Left ventricle myocardium superior (tissue), 1 donor: ENCODE measurements around the gene KCNIP4. TPM values are rescaled to one million over a fixed set of nuclear protein-coding genes. Genes with fewer than 3 reads are reported as not detected.

ENCODE experiments used
- ATAC-seq: fragments of 200-7000 bp; cut with Tn5 transposase; one replicate; pipeline ENCODE4 v1.9.1; 2020; ENCODE audit warnings: mild to moderate bottlenecking, moderate library complexity
- DNase-seq: peaks from one replicate; pipeline ENCODE4 v3.0.0-alpha.2; 2020
- intact Hi-C: fragments of 100-400 bp; cut with micrococcal nuclease; formaldehyde crosslinking; loops from one replicate; pipeline ENCODE4 v1.11.0; 2022
- total RNA-seq: library from RNA; stranded (reverse); fragmentation: NEBNext Ultra II Directional; extraction: Animal tissue kit (Norgen Biotek cat#: 25700); gene quantifications from one replicate; pipeline ENCODE4 v1.2.1, GENCODE V29; 2021
- donor health status: DM: no; HTN: yes; CAD: no; lungs with severe emphysema.

KCNIP4 gene
- total RNA-seq, 1 donor from 2014 or later, result not detected

DNA sequence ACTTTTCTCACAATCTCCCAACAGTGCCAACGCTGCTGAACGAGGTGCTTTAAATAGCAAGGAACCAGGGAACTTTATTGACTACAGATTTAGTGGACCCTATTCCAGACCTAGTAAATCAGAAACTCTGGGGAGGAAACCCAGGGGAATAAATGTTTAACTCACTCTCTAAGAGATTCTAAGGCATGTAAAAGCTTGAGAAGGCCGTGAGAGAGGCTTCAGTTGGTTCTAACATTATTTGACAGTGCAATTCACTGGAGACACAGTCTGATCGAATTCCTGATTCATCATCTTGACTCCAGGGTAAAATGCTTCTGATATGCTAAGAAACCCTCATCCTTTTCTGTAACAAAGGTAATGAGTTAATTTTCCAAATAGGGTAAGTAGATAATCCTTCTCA lies 494.4 kb downstream of the KCNIP4 start:
- DNase-seq (no peak), ATAC-seq (no peak)
- intact Hi-C loops, result no loop called here

DNA sequence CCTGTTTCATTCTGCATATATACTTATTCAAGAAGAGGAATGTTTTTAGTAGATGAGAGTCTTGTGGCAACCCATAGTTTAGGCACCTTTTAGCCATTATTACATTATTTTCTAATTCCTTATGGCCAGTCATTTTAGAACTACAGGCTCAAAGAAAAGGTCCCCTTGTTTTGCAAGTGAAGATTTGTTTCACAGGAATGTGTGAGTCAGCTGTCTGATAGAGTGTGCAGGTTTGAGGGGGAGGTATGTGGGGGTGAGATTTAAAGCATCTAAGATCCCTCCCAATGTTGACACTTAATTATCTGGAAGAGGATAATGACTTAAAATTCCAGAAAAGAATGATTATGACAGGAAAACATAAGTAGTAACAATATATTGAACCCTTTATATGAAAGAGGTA lies 495.6 kb downstream of the KCNIP4 start:
- ATAC-seq (no peak), DNase-seq (no peak)
- intact Hi-C loops, result no loop called here

DNA sequence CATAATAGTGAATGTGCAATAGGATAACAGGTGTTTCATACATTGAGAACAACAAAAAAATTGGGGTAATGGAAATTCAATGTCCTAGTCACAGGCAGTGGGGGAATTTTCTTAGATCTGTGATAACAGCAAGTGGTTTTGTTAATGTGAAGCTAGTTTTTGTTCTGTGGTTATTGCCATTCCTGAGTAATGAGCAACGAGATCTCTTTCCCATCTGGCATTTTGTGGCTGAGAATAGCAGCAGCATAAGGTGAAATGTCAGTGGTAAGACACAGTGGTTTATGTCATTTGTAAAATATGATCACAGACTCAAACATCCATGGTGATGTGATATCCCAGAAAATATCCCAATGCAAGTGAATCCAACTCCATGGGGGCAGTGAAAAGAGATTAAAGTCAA lies 497.5 kb downstream of the KCNIP4 start:
- DNase-seq (no peak), ATAC-seq (no peak)
- intact Hi-C loops, result no loop called here

DNA sequence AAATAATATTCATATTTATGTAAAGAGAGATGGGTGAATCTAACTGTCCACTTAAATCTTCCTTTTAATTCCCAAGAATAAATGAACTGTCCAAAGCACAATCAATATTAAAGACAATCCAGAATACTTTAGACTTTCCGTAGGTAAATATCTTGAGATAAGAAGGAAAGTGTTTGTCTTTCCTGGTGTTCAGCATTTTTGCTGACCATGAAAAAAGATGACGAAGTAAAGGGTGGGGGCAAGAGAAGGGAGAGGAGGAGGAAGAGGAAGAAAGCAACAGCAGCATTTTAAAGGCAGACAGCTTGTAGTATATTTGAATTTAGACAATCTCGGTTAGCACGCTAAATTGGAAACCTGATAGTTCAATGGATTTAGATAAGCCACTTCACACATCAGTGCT lies 498.2 kb downstream of the KCNIP4 start:
- ATAC-seq (no peak), DNase-seq (no peak)
- intact Hi-C loops, result no loop called here

DNA sequence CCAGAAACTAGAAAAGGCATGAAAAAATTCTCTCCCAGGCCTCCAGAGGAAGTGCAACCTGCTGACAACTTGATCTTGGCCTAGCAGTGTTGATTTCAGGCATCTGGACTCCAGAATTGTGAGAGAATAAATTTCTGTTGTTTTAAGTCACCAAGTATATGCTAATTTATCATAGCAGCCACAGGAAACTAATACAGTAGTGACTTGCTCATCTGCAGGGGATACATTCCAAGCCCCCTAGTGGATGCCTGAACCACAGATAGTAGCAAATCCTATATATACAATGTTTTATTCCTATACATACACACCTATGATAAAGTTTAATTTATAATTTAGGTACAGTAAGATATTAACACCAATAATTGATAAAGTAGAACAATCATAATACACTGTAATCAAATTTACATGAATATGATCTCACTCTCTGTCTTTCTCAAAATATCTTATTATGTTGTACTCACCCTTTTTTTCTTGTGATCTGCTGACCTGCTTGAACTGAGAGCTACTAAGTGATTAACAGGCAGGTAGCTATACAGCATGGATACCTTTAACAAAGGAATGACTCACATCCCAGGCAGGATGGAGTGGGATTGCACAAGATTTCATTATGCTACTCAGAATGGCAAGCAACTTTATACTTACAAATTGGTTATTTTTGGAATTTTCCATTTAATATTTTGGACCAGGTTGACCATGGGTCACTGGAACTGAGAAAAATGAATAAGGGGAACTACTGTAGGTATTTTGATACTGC lies 501.1 kb downstream of the KCNIP4 start:
- ATAC-seq, result no peak
- intact Hi-C loops, result no loop called here
- no peak for DNase-seq

DNA sequence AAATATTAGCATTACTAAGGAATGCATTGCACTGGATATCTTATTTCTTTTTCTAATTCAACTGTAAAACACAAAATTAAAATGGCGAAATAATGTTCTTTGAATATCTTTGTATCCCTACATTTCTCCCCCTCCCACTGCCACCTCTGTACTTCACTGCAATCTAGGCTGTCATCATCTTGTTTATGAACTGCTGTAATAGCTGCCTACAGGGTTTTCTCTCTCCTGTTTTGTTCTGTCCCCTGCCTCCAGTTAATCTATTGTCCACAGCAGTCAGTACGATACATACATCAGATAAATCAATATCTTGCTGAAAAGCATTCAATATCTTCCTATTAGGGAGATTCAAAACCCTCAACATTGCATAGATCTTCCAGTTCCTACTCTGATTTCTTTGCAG lies 528.4 kb downstream of the KCNIP4 start:
- no peak for DNase-seq
- no peak for ATAC-seq
- intact Hi-C loops, result no loop called here

DNA sequence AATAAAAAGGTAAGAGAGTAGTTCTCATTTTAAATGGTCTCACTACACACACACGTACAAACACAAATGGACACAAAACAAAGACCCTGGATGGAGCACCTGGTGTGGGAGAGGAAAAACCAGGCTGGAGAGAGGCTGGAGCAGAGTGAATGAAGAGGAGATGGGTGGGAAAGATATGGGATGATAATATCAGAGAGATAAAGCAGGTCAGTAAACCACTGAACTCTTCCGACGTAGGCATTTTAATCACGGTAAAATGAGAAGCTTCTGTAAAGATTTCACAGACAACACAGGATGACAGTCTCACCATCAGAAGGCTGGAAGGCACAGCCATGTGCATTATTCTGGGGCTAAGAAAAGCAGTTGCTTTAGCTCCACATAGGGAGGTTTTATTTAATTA lies 532.8 kb downstream of the KCNIP4 start:
- no peak for ATAC-seq
- intact Hi-C loops, result no loop called here
- no peak for DNase-seq

DNA sequence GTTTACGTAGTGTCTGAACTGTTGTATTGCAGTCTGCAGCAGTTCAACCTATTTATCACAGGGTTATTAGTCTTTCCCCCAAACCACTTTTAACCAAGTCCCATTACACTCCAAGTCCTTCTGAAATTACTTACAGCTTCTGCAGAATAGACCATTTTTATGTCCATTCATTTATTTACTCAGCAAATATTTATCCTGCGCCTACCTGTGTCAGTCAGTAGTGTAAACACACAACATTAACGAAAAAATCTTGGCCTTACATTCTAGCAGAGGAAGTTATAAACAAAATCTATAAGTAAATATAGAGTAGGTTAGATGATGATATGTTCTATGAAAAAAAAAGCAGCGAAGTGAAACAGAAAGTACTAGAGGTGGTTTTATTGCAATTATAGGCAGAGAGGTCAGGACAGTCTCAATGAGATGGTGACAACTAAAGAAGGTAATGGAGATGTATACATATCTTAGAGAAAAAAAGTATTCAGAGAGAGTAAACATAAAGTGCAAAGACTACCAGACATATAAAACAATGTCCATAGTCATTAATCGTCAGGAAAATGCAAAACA lies 534.7 kb downstream of the KCNIP4 start:
- DNase-seq (no peak), ATAC-seq (no peak)
- intact Hi-C loops, result no loop called here

DNA sequence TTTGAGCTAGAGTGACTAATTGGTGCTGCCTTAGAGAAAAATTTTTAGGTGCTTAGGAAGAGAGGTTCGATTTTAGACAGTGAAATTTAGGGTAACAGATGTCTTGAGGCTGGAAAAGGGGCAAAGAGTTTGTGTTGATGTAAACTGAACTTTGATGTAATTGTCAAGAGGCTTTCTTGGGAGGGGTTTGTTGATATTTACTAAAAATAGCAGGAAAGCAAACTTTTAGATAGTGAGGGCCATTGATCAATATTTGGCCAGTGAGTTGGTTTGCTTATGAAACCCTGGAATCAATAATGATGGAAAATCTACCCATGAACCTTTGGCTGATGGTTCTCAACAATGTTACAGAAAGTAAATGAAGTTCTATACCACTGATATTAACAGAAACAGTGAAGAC lies 537.5 kb downstream of the KCNIP4 start:
- DNase-seq, result no peak
- intact Hi-C loops, result no loop called here
- no peak for ATAC-seq

DNA sequence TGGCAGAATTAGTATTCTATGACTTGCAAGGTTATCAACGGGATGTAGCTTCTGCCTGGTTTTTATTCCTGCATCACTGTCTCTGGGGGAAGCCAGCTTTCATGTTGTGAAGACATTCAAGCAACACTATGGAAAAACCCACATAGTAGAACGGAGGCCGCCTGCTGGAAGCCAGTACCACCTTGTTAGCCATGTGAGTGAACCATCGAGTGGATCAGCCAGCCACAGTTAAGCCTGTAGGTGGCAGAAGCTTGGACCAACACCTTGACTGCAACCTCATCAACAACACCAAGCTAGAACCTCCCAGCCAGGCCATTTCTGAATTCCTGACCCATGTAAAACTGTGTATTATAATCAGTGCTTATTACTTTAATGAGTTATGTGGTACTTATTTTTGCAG lies 538.2 kb downstream of the KCNIP4 start:
- no peak for ATAC-seq
- intact Hi-C loops, result no loop called here
- DNase-seq, result no peak

DNA sequence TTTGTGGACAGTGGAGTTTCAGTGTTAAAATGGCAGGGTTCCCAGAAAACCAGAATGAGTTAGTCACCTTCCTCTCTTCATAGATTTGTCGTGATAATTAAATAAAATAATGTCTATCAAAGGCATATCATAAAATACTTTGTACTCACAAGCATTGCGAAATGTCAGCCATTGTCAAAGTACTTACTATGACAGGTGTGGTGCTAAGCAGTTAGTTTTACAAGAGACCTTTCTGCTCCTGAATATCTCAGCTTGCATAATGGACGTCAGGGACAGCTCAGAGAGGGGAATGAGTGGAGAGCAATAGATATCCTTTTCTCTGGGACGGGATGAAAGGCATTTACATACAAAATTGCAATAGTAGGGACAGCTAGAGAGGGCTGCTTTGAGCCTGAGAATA lies 560.9 kb downstream of the KCNIP4 start:
- intact Hi-C loops, result no loop called here
- no peak for DNase-seq
- ATAC-seq, result no peak

DNA sequence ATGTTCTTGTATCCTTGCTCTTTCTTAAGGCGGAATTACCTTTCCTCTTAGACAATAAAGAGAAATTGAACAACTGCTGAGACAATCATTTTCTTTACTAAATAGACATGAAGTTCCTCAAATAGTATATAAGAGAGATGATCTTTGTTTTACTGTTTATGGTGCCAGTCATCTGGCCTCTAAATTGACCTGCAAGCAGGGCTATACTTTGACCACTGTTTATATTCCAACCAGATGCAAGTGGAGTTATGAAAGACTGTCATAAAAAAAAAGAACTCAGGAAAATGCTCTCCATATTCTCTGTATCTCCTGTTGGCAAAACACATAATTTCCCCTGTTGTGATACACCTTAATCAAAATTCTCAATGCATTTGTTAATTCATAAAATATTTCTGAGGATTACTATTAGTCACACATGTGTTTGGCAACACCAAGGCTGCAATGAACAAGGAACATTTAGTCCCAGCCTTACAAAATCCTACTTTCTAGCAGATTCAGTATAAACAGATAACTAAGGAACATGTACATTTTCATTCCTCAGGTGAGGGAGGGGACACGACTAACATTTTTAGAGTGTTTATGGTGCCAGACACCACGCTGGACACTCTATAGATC lies 562.3 kb downstream of the KCNIP4 start:
- DNase-seq, result no peak
- intact Hi-C loops, result no loop called here
- ATAC-seq, result no peak

DNA sequence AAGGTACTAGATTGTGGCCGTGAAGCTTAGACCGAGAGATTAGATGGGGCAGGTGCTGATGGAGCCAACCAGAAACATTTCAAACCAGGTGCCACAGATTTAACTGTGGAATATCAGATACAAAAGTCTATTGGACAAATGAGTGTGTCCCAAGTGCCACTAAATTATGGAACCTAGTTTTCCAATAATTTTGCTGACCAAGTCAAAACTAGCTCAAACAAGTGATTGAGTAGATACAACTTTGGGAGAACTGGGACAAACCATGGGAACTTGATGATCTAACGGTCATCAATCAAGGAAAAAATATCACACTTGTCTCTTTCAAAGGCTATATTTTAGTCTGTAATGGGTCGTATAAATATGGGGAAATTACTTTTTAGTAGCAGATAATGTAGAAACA lies 562.9 kb downstream of the KCNIP4 start:
- DNase-seq (no peak), ATAC-seq (no peak)
- intact Hi-C loops, result no loop called here

DNA sequence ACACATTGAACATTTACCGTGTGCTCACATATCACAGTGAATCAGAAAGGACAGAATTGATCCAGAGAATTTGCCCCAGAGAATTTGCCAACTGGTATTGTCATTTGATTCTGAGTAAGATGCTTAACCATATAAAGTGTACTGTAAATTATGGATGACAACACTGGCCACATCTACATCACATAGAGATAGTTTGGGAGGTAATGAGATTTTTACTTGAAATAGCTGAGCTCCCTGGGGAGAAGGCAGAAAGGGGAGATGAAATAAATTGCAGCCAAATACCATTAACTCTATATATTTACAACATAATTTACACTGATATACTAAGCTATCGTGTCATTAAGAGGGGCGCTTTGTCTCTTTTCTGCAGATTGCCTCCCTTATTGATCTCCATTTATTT lies 564.0 kb downstream of the KCNIP4 start:
- DNase-seq, result no peak
- intact Hi-C loops, result no loop called here
- no peak for ATAC-seq

DNA sequence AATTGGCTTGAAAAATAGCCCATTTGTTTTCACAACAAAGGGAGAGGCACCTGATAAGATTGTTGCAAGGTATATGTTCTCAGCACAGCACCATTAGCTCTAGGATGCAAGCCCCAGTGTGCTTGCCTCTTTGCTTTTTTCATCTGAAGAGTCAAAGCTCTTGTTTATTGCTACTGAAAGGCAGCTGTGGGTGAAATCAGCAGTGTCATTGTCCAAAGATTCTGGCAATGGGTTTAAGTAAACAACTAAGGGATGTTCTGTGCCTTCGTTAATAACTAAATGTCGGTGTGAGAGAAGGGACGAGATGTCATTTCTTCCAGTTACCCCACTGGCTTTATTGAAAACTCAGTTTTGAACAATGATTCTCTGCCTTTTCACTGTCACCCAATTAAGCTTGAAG lies 567.7 kb downstream of the KCNIP4 start:
- DNase-seq (no peak), ATAC-seq (no peak)
- intact Hi-C loops, result no loop called here

DNA sequence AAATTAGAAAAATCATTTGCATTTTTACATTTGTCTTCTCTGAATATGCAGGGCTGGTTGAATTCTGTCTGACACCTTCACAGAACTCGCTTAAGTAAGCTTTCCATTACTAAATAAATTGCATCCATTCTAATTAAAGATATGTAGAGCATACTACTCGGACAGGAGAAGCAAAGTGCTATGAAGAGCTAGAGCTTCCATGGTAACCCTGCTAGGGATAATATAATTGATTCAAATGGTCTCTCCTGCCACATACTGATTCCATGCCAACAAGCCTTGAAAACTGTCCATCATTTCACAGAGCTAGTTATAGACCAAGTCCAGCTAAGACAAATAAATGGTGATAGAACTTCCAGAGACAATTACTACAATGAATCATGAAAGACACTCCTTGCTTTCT lies 571.5 kb downstream of the KCNIP4 start:
- intact Hi-C loops, result no loop called here
- no peak for DNase-seq
- no peak for ATAC-seq

DNA sequence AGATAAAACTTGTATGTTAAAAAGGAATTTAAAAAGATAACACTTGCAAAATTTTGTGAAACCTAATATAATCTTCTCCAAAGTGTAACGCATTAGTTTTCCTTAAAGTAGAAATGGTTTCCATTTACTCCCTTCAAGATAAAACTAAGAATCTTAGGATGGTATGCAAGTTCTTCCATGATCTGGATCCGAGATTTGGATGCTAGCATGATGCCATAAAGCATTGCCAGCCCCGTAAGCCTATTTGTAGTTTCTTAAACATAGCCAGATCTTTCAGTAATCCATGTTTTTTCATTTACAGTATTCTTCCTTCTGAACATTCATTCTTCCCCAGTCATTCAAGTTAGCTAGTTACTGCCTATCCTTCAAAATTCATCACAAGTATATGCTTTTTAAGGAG lies 572.4 kb downstream of the KCNIP4 start:
- no peak for ATAC-seq
- no peak for DNase-seq
- intact Hi-C loops, result no loop called here

DNA sequence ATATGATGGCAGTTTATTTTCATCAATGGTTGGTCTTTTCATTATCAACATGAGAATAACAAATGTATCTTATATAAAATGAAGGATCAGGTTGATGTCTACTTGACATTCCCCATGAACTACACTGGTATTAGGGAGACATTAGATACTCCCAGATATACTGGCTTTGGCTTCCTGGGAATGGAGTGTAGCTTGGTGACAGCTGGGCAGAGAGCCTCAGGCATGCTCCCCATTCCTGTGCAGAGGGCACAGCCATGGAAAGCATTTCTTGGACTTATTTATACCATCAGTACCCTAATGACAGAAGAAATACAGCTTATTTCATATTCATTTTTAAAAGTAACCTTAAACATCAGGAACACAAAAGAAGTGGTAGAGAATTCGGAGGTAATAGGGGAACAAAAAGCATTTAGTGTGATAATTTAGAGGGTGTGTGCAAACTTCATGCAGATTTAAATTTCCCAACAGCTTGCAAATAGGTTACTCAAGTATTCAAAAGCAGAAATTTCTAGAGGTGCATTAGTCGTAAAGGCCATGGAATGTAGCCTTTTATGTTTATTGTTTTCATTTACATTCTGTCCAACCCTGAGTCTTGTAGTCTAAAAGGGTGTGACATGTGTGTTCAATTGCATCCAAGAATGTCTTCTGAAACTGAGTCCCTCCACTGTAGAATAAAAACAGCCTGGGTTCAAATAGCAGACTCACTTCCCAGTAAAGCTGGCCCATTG lies 573.8 kb downstream of the KCNIP4 start:
- no peak for DNase-seq
- intact Hi-C loops, result no loop called here
- no peak for ATAC-seq

DNA sequence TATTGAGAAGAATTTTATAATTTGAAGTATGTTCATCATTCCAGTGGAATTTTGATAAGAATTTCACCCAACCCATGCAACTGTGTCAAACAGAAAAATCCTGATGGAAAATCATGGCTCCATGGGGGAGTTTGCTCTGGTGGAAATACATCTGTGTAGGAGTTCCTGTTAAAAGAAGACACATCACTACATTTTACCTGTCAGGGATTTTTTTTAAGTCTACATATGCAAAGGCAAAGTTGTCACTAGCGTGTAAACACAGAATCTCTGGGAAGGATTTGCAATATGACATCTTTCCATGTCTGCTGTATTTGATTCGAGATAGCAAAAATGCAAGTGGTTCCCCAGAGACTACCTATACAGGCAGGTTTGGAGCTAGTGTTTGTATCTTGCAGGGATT lies 581.0 kb downstream of the KCNIP4 start:
- intact Hi-C loops, result no loop called here
- DNase-seq, result no peak
- no peak for ATAC-seq

DNA sequence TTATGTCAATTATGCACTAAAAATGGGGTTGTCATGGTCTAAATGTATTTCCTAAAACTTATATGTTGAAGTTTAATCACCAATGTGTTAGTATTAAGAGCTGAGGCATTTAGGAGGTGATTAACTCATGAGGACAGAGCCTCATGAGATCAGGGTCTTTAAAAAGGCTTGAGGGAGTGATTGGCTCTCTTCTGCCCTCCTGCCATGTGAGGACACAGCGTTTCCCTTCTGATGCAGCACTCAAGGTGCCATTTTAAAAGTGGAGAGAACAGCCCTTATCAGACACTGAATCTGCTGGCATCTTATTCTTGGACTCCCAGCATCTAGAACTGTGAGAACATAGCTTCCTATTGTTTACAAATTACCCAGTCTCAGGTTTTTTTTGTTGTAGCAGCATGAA lies 581.7 kb downstream of the KCNIP4 start:
- DNase-seq, result no peak
- intact Hi-C loops, result no loop called here
- no peak for ATAC-seq
